ENCODE measurements around the gene GBX2. TPM values are rescaled to one million over a fixed set of nuclear protein-coding genes. Genes with fewer than 3 reads are reported as not detected.
A peak's percentile ranks its signal among the peaks of the same experiment; 100 is the strongest.

The GBX2 gene
- total and polyA plus RNA-seq, 2 of the 13 experiments (the other 11 are each of a cell fraction or from before 2014, with no cell fraction given): not detected

GRCh38 chr2:236117861-236118269 is 50.3 kb downstream of the GBX2 start (continued):
- TF ChIP-seq NAIF1 (CRISPR knock-in tag; IDR thresholded peaks at IDR 0.05; ENCODE audit: borderline replicate concordance): 0 out of 2 replicates have a peak, but pooled peaks have one; percentile 33
- TF ChIP-seq HOXA5 (CRISPR knock-in tag; IDR thresholded peaks at IDR 0.05): peak; percentile 96
- no peak for TF ChIP-seq ZNF646 (CRISPR knock-in tag; IDR thresholded peaks at IDR 0.05)
- peak; percentile 97 for TF ChIP-seq TARDBP (CRISPR knock-in tag; IDR thresholded peaks at IDR 0.05)
- peak; percentile 83 for TF ChIP-seq THAP11 (CRISPR knock-in tag; IDR thresholded peaks at IDR 0.05)
- TF ChIP-seq PRPF4 (IDR thresholded peaks at IDR 0.05; ENCODE audit: low read depth, low read length, poor library complexity, severe bottlenecking): no peak
- TF ChIP-seq, protein P1, sequence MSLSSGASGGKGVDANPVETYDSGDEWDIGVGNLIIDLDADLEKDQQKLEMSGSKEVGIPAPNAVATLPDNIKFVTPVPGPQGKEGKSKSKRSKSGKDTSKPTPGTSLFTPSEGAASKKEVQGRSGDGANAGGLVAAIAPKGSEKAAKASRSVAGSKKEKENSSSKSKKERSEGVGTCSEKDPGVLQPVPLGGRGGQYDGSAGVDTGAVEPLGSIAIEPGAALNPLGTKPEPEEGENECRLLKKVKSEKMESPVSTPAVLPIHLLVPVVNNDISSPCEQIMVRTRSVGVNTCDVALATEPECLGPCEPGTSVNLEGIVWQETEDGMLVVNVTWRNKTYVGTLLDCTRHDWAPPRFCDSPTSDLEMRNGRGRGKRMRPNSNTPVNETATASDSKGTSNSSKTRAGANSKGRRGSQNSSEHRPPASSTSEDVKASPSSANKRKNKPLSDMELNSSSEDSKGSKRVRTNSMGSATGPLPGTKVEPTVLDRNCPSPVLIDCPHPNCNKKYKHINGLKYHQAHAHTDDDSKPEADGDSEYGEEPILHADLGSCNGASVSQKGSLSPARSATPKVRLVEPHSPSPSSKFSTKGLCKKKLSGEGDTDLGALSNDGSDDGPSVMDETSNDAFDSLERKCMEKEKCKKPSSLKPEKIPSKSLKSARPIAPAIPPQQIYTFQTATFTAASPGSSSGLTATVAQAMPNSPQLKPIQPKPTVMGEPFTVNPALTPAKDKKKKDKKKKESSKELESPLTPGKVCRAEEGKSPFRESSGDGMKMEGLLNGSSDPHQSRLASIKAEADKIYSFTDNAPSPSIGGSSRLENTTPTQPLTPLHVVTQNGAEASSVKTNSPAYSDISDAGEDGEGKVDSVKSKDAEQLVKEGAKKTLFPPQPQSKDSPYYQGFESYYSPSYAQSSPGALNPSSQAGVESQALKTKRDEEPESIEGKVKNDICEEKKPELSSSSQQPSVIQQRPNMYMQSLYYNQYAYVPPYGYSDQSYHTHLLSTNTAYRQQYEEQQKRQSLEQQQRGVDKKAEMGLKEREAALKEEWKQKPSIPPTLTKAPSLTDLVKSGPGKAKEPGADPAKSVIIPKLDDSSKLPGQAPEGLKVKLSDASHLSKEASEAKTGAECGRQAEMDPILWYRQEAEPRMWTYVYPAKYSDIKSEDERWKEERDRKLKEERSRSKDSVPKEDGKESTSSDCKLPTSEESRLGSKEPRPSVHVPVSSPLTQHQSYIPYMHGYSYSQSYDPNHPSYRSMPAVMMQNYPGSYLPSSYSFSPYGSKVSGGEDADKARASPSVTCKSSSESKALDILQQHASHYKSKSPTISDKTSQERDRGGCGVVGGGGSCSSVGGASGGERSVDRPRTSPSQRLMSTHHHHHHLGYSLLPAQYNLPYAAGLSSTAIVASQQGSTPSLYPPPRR (CRISPR knock-in tag; IDR thresholded peaks at IDR 0.05; ENCODE audit: borderline replicate concordance): peak; percentile 100
- TF ChIP-seq ZNF281 (CRISPR knock-in tag; IDR thresholded peaks at IDR 0.05; ENCODE audit: borderline replicate concordance): peak; percentile 55; the same call in 1 of the 2 replicates
- no peak for TF ChIP-seq ONECUT2 (CRISPR knock-in tag; IDR thresholded peaks at IDR 0.05)
- TF ChIP-seq FOSL1 (CRISPR knock-in tag; IDR thresholded peaks at IDR 0.05; ENCODE audit: borderline replicate concordance): no peak
- no peak; the same call in 1 of the 2 replicates for TF ChIP-seq MIER2 (CRISPR knock-in tag; IDR thresholded peaks at IDR 0.05)
- TF ChIP-seq LCORL (IDR thresholded peaks at IDR 0.05): no peak
- peak; percentile 94 for TF ChIP-seq LCORL (CRISPR knock-in tag; IDR thresholded peaks at IDR 0.05)
- TF ChIP-seq TFAP4 (IDR thresholded peaks at IDR 0.05; ENCODE audit: borderline replicate concordance, low read depth): peak; percentile 76; the same call in 1 of the 2 replicates
